ENCODE measurements around the gene ADAM22.
"Not testable (repeated sequence)": the region's sequence is repeated elsewhere in the genome, so short reads cannot be mapped to it uniquely, and the experiment has no call there.

ADAM22 gene

DNA sequence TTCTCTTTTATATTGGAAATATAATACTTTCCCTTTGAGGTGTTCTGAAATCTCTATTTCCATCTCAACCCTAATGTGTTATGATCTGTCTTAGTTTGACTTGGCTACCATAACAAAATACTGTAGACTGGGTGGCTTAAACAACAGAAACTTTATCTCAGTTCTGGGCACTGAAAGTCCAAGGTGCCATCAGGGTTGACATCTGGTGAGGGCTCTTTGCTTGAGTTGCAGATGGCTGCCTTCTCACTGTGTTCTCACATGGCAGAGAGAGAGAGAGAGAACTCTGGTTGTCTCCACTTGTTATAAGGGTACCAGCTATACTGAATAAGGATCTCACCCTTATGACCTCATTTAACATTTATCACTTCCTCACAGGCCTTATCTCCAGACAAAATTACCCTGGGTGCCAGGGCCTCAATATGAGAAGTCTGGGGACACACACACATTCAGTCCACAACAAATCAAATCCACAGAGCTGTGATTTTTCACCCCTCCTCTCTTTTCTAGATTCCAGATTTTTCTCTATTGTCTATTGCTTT lies 181.3 kb downstream of the ADAM22 start:
- DNase-seq, result no peak

DNA sequence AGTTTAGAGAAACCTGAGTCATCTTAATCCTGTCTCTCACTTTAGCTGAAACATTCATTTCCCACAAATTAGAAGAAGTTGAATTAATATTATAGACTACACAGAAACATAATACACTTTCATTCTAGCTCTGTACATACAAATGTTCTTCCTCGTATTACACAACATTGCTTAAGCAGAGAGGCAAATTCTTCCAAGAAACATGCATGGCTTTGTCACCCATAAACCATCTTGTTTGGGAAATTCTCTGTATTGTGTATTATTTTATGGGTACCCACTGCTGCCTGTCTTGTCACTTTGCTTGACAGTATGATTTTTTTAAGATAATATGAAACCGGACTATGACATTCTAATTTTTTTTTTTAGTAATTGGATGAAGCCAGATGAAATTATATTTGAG lies 181.8 kb downstream of the ADAM22 start:
- no peak for DNase-seq

DNA sequence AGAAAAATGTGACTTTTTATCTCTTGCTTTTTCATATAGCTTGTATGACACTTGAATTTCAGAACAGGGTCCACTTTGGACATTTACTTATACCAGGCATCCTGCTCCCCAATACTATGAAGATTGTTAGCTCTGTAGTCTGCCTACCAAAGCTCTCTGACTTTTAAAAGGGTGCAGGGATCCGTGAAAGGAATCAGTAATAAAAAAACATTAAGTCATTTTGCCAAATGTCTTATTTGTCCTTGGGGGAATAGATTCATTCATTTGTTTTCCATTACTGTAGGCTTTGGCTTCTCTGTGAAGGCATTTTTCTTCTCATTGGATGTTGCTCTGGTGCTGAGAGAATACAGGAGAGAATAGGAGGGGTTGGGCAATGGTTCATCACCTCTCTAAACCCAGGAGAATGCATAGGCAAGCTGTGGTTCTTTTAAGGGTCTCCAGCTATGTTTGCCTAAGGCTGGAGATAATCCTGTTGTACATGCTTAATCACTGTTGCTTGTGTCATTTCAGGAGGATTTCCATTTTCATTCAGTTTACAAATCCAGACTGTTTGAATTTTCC lies 182.3 kb downstream of the ADAM22 start:
- DNase-seq, result no peak

- no peak for DNase-seq
Measured at GRCh38 chr7:88117325-88117724, 183.3 kb downstream of the ADAM22 start.

- no peak for DNase-seq
Measured at GRCh38 chr7:88121335-88121734, 187.3 kb downstream of the ADAM22 start.

GRCh38 chr7:88127637-88128290 lies 193.7 kb downstream of the ADAM22 start:
- DNase-seq, result no peak

DNA sequence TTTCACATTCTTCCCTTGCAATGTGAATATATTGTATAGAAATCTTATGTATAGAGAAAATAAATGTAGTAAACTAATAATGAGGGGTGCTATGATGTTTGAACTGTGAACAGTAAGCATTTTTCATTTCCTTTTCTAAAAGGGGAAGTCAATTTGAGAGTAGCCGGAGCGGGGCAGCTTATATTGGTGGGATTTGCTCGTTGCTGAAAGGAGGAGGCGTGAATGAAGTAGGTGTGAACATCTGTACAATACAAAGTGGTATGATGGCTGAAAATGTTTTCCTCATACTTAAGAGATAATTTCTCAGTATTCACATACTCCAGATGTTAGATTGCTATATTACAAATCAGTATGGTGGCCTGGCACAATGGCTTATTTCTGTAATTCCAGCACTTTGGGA lies 198.7 kb downstream of the ADAM22 start:
- DNase-seq, result no peak

DNA sequence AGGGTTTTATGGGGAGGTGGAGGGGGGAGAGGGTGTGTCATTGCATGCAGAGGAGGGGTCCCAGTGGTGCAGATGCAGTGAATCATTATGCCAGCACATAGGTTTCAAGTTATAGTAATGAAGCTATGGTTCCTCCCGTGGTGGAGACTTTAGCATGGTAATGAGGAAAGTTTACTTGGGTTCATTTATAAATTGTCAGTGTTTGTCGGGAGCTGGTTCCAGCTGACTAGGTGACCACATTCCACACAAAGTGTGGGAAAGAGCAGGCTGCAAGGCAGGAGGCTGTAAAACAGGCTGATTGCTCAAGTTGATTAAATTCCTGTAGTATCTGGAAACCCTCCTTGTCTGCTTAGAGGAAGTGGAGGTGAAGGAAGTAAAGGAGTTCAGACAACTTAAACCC lies 206.9 kb downstream of the ADAM22 start:
- no peak for DNase-seq

DNA sequence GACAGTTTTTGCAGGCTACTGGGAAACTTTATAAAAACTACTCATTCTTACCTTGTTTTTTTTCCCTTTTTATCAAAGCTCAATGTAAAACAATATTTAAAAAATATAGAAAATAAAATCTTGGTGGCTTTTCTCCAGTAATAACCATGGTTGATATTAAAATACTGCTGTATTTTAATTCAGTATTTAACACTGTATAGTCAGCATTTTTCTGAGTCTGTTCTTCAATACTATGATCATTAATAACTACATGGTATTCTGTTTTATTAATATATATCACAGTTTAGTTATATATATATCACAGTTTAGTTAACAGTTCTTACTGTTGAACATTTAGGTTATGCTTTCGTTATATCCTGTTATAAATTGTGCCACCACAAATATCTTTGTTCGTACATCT lies 207.4 kb downstream of the ADAM22 start:
- DNase-seq, result no peak

GRCh38 chr7:88141953-88142352 lies 207.9 kb downstream of the ADAM22 start:
- DNase-seq, result no peak

DNA sequence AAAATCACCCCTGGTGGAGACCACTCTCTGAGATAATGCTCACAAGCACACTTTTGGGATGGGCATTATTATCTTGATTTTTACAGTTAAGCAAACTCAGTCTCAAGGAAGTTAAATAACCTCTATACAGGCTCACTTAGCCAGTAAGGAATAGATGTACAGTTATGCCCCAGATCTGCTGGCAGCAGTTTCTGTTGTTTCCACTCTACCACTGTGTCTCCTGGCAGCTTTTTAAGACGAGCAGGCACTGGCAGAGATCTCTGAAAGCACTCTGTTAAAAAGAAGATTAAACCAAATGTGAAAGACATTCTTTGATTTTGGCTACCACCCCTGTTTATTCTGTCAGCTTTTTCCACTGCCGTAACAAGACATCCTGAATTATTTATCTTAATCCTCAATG lies 212.6 kb downstream of the ADAM22 start:
- no peak for DNase-seq

DNA sequence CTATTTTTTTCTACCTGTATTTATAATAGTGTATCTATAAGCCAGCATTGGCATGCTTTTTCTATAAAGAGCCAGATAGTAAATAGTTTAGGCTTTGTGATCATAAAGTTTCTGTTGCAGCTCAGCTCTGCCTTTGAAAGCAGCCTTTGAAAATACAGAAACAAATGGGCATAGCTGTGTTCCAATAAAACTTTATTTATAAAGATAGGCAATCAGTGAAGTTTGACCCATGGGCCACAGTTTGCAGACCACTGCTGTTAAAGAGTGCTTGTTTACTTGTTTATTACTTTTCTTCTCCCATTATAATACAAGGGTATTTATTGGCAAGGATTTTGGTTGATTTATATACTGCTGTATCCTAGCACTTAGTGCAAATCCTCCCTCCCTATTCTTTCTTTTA lies 213.3 kb downstream of the ADAM22 start:
- no peak for DNase-seq

- no peak for DNase-seq
Measured at GRCh38 chr7:88147949-88148348, 213.9 kb downstream of the ADAM22 start.

- no peak for DNase-seq
Measured at GRCh38 chr7:88150033-88150432, 216.0 kb downstream of the ADAM22 start.

DNA sequence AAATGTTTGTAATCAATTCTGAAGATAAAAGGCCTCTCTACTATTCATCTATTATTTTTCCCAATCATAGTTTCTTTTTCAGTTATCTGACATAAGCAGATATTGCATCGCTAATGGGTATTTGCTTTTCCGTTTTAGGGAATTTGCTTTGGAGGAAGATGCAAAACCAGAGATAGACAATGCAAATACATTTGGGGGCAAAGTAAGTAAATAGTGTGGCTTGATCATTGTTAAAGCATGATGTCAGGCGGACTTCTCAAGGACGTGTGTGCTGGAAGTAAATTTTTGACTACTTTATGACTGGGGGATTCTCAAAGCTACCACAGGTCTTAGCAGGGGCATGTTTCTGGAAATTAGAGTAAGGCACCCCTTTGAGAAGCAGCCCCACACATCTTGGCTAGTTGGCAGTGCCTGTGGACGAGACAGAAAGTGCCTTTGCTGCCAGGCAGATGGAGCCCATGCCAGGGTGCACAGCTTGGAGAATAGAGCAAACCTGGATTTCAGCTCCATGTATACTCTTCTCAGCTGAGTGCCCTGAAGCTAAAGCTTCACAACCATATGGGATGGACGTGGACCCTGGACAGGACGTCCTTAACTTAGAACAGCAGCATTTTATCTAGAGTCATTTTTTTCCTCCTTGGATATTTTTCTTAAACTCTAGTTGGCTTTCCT lies 217.2 kb downstream of the ADAM22 start:
- no peak for DNase-seq

DNA sequence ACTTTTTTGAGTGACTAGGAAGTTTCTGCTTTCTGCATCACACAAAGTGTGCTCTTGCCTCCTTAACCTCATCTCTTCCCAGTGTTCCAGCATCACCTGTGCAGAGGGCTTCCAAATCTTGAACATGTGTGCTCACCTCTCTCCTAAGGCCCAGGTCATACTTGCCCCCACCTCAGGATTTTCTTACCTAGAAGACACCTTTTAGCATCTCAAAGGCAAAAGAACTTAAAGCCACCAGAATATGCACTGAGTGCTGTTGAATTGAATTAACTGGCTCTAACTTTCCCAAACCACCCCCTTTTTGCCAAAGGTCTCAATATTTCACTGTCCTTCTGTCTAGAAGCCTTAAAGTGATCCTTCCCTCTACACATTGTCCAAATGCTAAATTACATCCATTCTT lies 219.3 kb downstream of the ADAM22 start:
- DNase-seq, result no peak

- no peak for DNase-seq
Measured at GRCh38 chr7:88155756-88156155, 221.7 kb downstream of the ADAM22 start.

DNA sequence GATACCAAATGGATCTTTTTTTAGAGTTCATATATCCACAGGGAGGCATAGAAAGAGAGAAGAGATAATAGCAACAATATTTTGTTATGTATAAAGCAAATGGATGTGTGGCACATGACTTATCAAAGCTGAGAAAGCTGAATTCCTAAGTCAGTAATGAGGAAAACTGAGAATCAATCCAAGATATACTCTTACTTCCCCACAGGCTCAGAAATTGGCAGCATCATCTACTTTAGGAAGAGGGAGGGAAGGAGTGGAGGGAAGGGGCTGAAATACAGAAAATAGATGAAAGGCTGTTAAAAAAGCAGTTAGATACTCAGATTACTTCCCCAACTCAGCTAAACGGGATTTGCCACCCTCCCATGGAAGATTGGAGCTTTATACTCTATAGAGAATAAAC lies 222.3 kb downstream of the ADAM22 start:
- DNase-seq, result no peak

DNA sequence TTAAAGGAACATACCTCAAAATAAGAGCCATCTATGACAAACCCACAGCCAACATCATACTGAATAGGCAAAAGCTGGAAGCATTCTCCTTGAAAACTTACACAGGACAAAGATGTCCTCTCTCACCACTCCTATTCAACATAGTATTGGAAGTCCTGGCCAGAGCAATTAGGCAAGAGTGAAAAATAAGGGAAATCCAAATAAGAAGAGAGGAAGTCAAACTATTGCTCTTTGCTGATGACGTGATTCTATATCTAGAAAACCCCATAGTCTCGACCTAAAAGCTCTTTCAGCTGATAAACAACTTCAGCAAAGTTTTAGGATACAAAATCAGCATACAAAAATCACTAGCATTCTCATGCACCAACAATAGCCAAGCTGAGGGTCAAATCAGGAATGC lies 225.7 kb downstream of the ADAM22 start:
- not testable (repeated sequence) for DNase-seq

DNA sequence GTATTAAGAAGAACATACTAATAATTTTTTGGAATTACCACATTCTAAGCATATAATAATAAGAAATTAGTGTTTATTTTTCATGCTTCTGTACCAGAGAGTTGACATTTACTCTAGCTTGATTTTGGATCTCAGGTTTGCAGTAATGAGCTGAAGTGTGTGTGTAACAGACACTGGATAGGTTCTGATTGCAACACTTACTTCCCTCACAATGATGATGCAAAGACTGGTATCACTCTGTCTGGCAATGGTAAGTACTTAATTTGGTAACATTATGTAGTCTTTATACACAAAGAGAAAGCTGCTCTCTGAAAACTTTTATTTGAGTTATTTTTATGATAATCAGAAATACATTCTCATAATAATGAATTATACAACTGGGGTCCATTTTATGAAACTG lies 231.6 kb downstream of the ADAM22 start:
- DNase-seq, result no peak

DNA sequence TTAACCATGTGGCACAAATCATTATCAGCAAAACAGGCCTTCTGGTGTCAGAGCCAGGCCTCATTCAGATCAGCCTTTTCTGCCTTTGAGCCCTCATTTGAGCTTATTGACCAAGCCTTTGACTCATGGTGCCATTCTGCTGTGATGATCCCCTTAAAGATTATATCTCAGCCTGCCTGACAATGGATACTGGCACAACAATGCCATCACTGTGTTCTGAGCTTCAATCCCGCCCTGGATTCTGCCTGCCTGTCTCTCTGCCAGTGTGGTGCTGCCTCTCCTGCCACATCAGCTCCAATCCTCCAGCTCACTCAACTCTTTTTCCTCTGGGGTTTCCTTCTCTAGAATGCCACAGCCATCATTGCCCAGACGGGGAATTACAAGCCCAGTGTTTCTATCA lies 233.2 kb downstream of the ADAM22 start:
- no peak for DNase-seq

GRCh38 chr7:88167721-88168120 lies 233.7 kb downstream of the ADAM22 start:
- DNase-seq, result no peak

DNA sequence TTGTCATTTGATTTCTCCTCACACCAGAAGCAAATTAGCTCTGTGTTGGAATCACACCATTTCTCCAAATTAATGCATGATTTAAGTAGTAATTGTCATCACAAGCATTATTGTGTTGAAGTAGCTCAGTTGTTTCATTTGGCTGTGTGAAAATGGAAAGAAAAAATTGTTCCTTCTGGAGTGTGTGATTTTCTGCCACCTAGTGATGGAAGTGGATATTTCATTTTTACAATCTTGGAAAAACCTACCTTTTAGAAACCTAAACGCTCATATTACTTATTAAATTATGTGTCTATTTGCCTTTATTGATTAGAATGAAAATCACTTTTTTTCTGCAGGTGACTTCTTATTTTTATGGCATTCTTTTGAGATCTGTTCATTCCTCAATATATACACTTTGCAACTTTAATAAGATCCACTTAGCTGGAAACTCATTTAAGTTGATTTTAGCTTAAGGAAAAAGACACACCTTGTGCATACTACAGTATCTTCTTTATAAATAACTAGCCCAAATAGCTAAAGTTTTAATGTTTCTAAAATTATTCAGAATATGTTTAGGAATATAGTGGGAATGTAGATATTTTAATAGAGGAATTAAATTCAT lies 235.8 kb downstream of the ADAM22 start:
- no peak for DNase-seq

- DNase-seq, result no peak
Measured at GRCh38 chr7:88172842-88173241, 238.8 kb downstream of the ADAM22 start.
